Type B pancreatic cell (in vitro differentiated cells): ENCODE data around the gene DEFB129. TPM values are rescaled to one million over a fixed set of nuclear protein-coding genes. Genes with fewer than 3 reads are reported as not detected.

ENCODE experiments used
- DNase-seq: peaks from one replicate; pipeline ENCODE4 v3.0.0; 2021; ENCODE audit warnings: mixed read lengths; ENCODE audit not compliant: unreplicated experiment; ENCODE audit errors: extremely low spot score
- H3K27ac Mint-ChIP-seq: 2 replicates; pipeline ENCODE4 v1.8.0; 2021; ENCODE audit warnings: mild to moderate bottlenecking, mixed read lengths
- H3K27me3 Mint-ChIP-seq: 2 replicates; pipeline ENCODE4 v1.8.0; 2021; ENCODE audit warnings: mixed read lengths
- H3K36me3 Mint-ChIP-seq: 2 replicates; pipeline ENCODE4 v1.8.0; 2021; ENCODE audit warnings: mixed read lengths
- H3K4me1 Mint-ChIP-seq: one replicate; pipeline ENCODE4 v1.8.0; 2021; ENCODE audit warnings: mixed read lengths; ENCODE audit not compliant: unreplicated experiment
- H3K4me3 Mint-ChIP-seq: 2 replicates; pipeline ENCODE4 v1.8.0; 2021; ENCODE audit warnings: mild to moderate bottlenecking, mixed read lengths
- H3K9me3 Mint-ChIP-seq: 2 replicates; pipeline ENCODE4 v1.8.0; 2021; ENCODE audit warnings: mixed read lengths
- CTCF ChIP-seq: fragments of 200-600 bp; sonication (generic); conservative IDR thresholded peaks from 2 replicates; pipeline ENCODE4 v1.5.0; 2021; ENCODE audit warnings: antibody characterized with exemption, mild to moderate bottlenecking
- total RNA-seq: library from RNA; stranded (reverse); gene quantifications from 2 replicates; pipeline ENCODE4 v1.2.1, GENCODE V29; 2021; ENCODE audit warnings: low replicate concordance

DEFB129 gene
- total RNA-seq, 1 donor from 2014 or later = not detected

- Mint-ChIP-seq H3K9me3 (no peaks in the 10 kb centered on the region), H3K4me1 (no peaks in the 10 kb centered on the region), H3K27me3 (no peaks in the 10 kb centered on the region), H3K36me3 (peaks cover 28% of the 10 kb centered on the region), H3K27ac (no peak overlapping the region), H3K4me3 (no peak overlapping the region)
- no peak for TF ChIP-seq CTCF
- no peak for DNase-seq
These were observed 46.8 kb downstream of the DEFB129 start for GRCh38 chr20:273884-274283.

- Mint-ChIP-seq H3K27ac (no peak overlapping the region), H3K4me1 (no peaks in the 10 kb centered on the region), H3K4me3 (no peak overlapping the region), H3K36me3 (peaks cover 25% of the 10 kb centered on the region), H3K9me3 (no peaks in the 10 kb centered on the region), H3K27me3 (no peaks in the 10 kb centered on the region)
- no peak for DNase-seq
- no peak for TF ChIP-seq CTCF
These were observed 48.7 kb downstream of the DEFB129 start for GRCh38 chr20:275791-276190.

GRCh38 chr20:276620-277495, 49.8 kb downstream of the DEFB129 start:
- DNase-seq = no peak
- H3K27ac Mint-ChIP-seq = no peak overlapping the region
- no peak overlapping the region for H3K4me3 Mint-ChIP-seq
- TF ChIP-seq CTCF = no peak
- peaks cover 29% of the 10 kb centered on the region for H3K36me3 Mint-ChIP-seq
- no peaks in the 10 kb centered on the region for H3K4me1 Mint-ChIP-seq
- H3K27me3 Mint-ChIP-seq = no peaks in the 10 kb centered on the region
- no peaks in the 10 kb centered on the region for H3K9me3 Mint-ChIP-seq

- Mint-ChIP-seq H3K27ac (no peak overlapping the region), H3K9me3 (no peaks in the 10 kb centered on the region), H3K36me3 (peaks cover 34% of the 10 kb centered on the region), H3K4me1 (no peaks in the 10 kb centered on the region), H3K27me3 (no peaks in the 10 kb centered on the region), H3K4me3 (no peak overlapping the region)
- DNase-seq = no peak
- no peak for TF ChIP-seq CTCF
These were observed 50.4 kb downstream of the DEFB129 start for GRCh38 chr20:277496-277781.

- H3K4me3 Mint-ChIP-seq = no peak overlapping the region
- no peaks in the 10 kb centered on the region for H3K4me1 Mint-ChIP-seq
- peaks cover 34% of the 10 kb centered on the region for H3K36me3 Mint-ChIP-seq
- H3K27ac Mint-ChIP-seq = no peak overlapping the region
- H3K27me3 Mint-ChIP-seq = no peaks in the 10 kb centered on the region
- TF ChIP-seq CTCF = no peak
- no peaks in the 10 kb centered on the region for H3K9me3 Mint-ChIP-seq
- DNase-seq = no peak
These were observed 51.1 kb downstream of the DEFB129 start for GRCh38 chr20:278181-278580.
